HG03521 (cell line): ENCODE measurements around the gene BTBD19.
"Not testable (repeated sequence)": the region's sequence is repeated elsewhere in the genome, so short reads cannot be mapped to it uniquely, and the experiment has no call there.

Source experiments
- ATAC-seq: cut with Tn5 transposase; IDR thresholded peaks from one replicate; pipeline ENCODE4 v1.9.1; 2021; ENCODE audit warnings: mild to moderate bottlenecking, moderate library complexity; ENCODE audit not compliant: unreplicated experiment

BTBD19 gene

GRCh38 chr1:44787506-44787905, 20.8 kb upstream of the BTBD19 start:
- ATAC-seq, result no peak

- ATAC-seq, result no peak
These were observed 20.0 kb upstream of the BTBD19 start, which contains the start of gene BEST4 for GRCh38 chr1:44788120-44788860. BEST4 (minus strand) TSS chr1:44788170; CDS start chr1:44787705, 465 bp downstream.

- no peak for ATAC-seq
These were observed 17.1 kb upstream of the BTBD19 start for GRCh38 chr1:44790968-44791801.

DNA sequence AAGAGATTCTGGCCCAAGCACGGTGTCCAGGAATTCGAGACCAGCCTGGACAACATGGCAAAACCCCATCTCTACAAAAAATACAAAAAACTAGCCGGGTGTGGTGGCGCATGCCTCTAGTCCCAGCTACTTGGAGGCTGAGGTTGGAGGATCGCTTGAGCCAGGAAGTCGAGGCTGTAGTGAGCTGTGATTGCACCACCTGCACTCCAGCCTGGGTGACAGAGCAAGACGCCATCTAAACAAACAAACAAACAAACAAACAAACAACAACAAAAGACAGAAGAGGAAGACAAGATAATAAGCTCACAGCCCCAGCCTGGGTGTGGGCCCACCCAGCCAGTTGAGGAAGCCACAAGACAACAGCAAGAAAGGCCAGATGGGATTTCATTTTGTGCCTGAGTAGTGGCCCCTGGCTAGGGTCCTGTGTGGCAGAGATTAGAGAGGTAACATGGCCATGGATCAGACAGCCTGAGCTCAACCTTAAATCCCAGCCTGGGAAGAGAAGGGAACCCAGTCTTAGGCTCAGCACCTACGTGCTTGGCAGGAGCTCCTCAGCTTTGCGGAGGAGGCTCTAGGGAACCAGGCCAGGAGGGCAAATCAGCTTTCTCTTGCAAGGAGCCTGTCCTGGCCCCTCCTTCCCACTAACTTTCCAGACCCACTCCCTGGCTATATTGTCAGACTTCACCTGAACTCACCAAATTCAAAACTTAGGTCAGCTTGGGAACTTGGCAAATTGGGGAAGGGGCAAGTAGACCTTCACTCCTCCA, 15.4 kb upstream of the BTBD19 start:
- no peak for ATAC-seq

GRCh38 chr1:44797886-44798285, 10.4 kb upstream of the BTBD19 start:
- not testable (repeated sequence) for ATAC-seq

GRCh38 chr1:44798481-44799365, 9.6 kb upstream of the BTBD19 start:
- no peak for ATAC-seq

DNA sequence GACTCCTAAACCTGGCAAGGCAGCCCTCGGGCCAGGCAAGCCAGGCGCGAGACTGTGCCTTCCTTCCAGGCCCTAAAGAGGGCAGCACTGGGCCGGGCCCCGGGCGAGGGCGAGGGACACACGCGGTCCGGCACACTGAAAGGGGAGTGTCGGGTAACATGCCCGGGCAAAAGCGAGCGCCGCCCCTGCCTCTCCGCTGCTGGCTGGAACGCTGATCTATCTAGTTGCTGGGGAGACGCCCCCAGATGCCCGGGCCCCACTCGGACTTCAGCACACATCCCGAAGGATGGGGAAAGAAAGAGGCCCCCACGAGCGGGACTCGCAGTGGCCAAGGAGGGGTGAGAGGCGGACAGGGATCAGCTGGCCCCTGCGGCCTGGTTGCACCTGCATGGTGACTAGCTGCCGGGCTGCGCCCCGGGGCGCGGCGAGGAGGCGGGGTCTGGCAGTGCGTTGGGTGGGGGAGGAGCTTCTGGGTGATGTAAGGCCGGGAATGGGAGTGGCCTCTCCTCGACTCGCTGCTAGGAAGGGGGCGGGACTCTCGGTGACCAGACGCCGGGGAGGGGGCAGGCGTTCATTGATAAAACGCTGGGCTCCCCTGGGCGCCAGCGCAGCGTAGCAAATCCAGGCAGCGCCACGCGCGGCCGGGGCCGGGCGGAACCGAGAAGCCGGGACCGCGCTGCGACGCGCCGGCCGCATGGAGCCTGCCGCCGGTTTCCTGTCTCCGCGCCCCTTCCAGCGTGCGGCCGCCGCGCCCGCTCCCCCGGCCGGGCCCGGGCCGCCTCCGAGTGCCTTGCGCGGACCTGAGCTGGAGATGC, 8.3 kb upstream of the BTBD19 start, which contains the start of gene PLK3:
Gene PLK3, plus strand, starts transcription at position 608 of the 815 bp plus-strand sequence. Its CDS starts 87 bp downstream, at position 695.
- peak; percentile 82 for ATAC-seq

DNA sequence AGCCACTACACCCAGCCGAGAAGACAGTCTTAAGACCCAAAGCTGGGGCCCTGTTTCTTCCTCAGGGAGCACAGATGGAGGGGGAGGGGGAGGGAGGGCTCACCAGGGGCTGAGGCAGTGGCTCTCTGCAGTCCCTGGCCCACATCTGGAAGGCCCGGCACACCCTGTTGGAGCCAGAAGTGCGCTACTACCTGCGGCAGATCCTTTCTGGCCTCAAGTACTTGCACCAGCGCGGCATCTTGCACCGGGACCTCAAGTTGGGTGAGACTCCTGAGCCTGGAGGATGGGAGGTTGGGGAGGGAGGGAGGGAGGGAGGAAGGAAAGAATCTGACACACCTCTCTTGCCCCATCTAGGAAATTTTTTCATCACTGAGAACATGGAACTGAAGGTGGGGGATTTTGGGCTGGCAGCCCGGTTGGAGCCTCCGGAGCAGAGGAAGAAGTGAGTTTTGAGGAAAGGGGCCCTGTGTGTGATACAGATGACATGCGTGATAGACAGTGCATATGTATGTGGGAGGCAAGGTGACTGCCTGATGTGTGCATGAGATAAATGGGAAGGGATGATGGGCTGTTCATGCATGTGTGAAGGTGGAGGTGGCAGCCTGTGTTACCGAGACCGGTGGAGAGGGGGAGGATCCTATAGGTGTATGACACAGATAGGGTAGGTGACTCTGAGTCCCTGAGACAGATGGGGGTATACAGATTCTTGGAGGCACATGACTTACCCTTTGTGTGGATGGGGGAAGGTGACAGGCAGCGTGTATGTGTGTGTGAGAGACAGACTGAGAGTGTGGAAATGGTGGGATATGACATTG, 6.6 kb upstream of the BTBD19 start:
- ATAC-seq, result no peak

DNA sequence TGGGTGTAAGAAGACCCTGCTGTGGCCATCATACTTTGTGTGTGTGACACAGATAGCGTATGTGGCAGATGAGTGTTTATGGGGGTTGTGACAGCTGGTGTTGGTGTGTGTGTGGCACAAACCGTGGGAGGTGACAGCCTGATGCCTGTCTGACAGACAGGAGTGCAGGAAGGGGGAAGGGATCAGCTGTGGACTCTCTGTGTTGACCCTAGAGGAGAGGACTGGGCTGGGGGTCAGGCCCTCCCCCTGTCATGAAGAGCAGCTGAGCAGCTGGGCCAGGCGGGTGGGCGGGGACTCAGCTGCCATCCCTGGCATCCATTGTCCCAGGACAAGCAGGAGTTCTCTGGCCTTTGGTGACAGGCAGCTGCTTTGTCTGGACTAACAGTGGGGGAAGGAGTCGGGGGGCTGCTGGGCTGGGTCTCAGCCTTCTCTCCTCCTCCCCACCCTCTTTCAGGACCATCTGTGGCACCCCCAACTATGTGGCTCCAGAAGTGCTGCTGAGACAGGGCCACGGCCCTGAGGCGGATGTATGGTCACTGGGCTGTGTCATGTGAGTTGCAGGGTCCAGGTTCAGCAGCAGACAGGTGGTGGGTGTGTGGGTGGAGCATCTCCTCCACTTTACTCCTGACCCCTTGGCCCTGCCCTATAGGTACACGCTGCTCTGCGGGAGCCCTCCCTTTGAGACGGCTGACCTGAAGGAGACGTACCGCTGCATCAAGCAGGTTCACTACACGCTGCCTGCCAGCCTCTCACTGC, 5.8 kb upstream of the BTBD19 start:
- ATAC-seq, result no peak

GRCh38 chr1:44803062-44803311, 5.3 kb upstream of the BTBD19 start:
- no peak for ATAC-seq

DNA sequence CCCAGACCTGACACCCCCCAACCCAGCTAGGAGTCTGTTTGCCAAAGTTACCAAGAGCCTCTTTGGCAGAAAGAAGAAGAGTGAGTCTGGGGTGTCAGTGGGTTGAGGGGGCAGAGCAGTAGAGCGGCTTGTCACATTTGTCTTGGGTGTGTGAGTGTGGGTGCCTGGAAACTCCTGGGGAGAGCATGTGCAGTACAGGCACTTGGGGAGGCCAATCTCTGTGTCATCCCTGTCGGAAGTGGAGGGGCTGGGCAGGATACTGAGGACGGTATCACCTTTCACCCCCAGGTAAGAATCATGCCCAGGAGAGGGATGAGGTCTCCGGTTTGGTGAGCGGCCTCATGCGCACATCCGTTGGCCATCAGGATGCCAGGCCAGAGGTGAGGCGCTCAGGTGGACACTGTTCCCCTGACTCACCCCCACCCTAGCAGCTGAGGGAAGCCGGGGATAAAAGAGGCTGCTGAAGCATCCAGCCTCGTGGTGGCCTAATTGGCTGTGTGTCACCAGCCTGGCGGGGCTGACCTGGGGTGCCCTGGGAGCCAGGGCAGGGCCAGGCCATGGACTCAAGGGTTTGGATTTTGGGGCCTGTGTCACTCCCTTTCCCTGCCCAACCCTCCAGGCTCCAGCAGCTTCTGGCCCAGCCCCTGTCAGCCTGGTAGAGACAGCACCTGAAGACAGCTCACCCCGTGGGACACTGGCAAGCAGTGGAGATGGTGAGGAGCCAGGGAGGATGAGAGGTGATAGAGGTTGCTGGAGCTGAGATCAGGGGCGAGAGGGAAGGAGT, 4.8 kb upstream of the BTBD19 start:
- ATAC-seq, result no peak

DNA sequence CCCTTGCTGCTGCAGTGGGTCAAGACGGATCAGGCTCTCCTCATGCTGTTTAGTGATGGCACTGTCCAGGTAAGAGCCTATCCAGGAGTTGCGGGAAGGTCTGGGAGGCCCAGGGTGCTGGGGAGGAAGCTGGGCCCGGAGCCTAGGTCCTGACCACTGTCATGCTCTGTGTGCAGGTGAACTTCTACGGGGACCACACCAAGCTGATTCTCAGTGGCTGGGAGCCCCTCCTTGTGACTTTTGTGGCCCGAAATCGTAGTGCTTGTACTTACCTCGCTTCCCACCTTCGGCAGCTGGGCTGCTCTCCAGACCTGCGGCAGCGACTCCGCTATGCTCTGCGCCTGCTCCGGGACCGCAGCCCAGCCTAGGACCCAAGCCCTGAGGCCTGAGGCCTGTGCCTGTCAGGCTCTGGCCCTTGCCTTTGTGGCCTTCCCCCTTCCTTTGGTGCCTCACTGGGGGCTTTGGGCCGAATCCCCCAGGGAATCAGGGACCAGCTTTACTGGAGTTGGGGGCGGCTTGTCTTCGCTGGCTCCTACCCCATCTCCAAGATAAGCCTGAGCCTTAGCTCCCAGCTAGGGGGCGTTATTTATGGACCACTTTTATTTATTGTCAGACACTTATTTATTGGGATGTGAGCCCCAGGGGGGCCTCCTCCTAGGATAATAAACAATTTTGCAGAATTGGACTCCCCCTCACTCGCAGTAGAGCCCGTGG, 2.9 kb upstream of the BTBD19 start:
- ATAC-seq, result no peak

- ATAC-seq, result no peak
These were observed 2.2 kb upstream of the BTBD19 start for GRCh38 chr1:44806025-44806703.

DNA sequence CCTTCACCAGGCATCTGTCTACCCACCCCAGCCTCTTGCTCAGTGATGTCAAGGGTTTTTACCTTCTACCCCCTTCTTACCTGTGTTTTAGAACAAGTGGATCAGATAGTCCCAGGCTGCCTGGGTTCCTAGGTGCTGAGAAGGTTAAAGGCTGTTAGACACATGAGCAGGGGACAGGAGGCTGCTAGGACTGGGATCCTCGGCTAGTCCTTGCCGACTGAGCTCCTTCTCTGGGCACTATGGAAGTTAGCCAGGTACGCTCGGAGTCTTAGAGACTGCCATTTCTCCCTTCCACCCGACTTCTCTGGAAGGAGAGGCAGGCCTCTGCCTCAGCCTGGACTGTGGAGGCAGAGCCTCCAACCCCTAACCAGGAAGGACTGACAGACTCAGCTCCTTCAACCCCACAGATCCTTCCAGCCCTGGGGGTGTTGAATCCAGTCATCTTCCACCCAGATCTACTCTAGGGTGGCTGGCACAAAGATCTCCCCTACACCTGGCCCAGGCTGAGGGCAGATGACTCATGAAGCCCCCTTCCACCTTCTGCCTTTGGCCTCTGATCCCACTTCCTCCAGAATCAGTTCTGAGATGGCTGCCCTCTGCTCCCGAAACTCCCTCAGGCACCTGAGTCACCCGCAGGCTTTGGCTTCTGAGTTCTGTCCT, 1.5 kb upstream of the BTBD19 start, which contains the start of gene DYNLT4:
Gene DYNLT4, minus strand, starts transcription at position 648 of the 660 bp plus-strand sequence. CDS start 683 bp downstream, outside the sequence.
- no peak for ATAC-seq

DNA sequence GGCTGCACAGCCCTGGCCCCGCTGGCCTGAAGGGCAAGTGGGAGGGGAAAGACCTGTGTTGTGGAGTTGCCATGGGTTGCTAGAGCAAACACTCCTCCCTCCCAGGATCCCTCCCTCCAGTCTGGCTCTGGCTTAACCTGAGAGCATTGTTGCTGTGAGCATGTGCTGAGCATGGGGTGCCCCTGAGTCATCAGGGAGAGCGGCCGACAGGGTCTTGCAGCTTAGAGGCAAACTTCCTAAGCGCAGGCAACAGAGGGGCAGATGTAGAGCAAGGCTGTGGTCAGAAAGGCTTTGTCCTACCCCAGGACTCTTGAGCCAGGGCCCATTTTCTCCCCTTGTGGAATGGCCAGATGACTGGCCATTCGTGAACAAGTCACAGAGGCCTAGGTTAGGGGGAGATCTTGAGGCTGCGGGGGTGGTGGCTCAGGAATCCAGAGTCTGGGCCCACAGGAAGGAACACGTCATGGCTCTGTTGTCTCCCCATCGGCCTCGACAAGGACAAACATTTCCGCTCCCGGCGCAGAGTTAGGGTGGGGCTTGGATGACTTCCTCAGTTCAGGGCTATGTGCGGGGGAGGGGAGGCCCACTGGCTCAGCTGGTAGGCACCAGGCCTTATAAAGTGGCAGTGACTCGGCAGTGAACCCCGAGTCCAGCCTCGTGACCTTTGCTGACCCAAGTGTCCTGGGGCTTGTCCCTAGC, 810 bp upstream of the BTBD19 start:
- peak; percentile 29 for ATAC-seq
